NCI-H69 (cell line): ENCODE results near the gene CSNK1G1.

Source experiments
- DNase-seq: peaks from one replicate; lab custom pipeline; 2025; lab: John Stamatoyannopoulos, UW

Gene CSNK1G1

GRCh38 chr15:64191971-64192830, 163.8 kb downstream of the CSNK1G1 start:
- DNase-seq: peak; percentile 37

GRCh38 chr15:64187396-64188191, 168.4 kb downstream of the CSNK1G1 start:
- no peak for DNase-seq

- no peak for DNase-seq
Observed at GRCh38 chr15:64185146-64185911, 170.6 kb downstream of the CSNK1G1 start.

- DNase-seq: no peak
Observed at GRCh38 chr15:64182859-64183370, 173.1 kb downstream of the CSNK1G1 start.

GRCh38 chr15:64180235-64180824, 175.6 kb downstream of the CSNK1G1 start:
- peak; percentile 21 for DNase-seq

- DNase-seq: peak; percentile 32
Observed at GRCh38 chr15:64166102-64166890, 189.7 kb downstream of the CSNK1G1 start.

- no peak for DNase-seq
Observed at GRCh38 chr15:64164436-64164835, 191.5 kb downstream of the CSNK1G1 start.

GRCh38 chr15:64163659-64164362, 192.2 kb downstream of the CSNK1G1 start:
- DNase-seq: no peak

GRCh38 chr15:64162869-64163658, 192.9 kb downstream of the CSNK1G1 start, which contains the start of gene PPIB:
TSS of gene PPIB (minus strand) at chr15:64163022. CDS start at chr15:64162986, 36 bp downstream.
- DNase-seq: peak; percentile 99

GRCh38 chr15:64162478-64162868, 193.5 kb downstream of the CSNK1G1 start:
- no peak for DNase-seq

GRCh38 chr15:64161688-64162477, 194.1 kb downstream of the CSNK1G1 start:
- no peak for DNase-seq

GRCh38 chr15:64158363-64159134, 197.4 kb downstream of the CSNK1G1 start:
- no peak for DNase-seq

- DNase-seq: no peak
Observed at GRCh38 chr15:64157599-64158125, 198.3 kb downstream of the CSNK1G1 start.

GRCh38 chr15:64156652-64157331, 199.2 kb downstream of the CSNK1G1 start:
- no peak for DNase-seq

GRCh38 chr15:64155802-64156651, 199.9 kb downstream of the CSNK1G1 start:
- no peak for DNase-seq
